Inflammatory macrophage treated with lipopolysaccharide for 4 hours (primary cell): ENCODE data around the gene CKAP2.
"Not testable (repeated sequence)": the region's sequence is repeated elsewhere in the genome, so short reads cannot be mapped to it uniquely, and the experiment has no call there.

Experiments
- DNase-seq: peaks from one replicate; pipeline ENCODE4 v3.0.0-alpha.2; 2020

Gene CKAP2, protein sequence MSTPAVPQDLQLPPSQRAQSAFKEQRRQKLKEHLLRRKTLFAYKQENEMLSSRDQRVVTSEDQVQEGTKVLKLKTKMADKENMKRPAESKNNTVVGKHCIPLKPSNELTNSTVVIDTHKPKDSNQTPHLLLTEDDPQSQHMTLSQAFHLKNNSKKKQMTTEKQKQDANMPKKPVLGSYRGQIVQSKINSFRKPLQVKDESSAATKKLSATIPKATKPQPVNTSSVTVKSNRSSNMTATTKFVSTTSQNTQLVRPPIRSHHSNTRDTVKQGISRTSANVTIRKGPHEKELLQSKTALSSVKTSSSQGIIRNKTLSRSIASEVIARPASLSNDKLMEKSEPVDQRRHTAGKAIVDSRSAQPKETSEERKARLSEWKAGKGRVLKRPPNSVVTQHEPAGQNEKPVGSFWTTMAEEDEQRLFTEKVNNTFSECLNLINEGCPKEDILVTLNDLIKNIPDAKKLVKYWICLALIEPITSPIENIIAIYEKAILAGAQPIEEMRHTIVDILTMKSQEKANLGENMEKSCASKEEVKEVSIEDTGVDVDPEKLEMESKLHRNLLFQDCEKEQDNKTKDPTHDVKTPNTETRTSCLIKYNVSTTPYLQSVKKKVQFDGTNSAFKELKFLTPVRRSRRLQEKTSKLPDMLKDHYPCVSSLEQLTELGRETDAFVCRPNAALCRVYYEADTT

DNA sequence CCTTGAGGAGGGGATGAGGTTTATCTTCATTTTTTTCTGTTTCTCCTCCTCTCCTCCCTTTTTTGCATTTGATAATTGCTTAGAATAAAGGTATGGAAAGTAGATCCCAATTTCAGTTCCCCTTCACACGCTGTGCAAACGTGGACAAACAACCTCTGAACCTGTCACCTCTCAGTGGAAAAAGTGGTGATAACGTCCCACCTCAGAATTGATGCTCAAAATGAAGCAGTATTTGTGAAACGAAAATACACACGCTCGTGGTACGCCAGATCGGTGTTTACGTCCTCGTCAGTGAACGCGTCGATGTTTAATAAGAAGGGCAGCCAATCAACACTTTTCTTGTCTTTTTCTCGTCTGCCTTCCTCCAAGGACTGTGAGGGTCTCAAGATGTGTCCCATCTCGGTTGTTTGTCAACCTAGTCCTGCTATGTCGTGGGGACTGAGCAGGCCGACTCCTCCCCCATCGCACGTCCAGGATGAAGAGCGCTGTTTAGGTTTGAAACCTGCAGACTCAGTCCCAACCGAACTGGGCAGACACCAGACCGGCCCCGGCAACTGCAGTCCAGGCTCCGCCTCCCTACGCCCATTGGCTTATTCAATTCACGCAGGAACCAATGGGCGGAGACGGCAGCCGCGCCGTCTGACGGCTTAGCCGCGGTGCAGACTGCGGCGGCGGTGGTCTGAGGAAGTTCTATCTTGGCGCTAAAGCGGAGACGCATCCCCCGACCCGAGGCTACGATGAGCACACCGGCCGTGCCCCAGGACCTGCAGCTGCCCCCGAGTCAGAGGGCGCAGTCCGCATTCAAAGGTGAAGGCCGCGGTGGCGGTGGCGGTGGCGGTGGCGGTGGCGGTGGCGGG is at the start of gene CKAP2:
TSS of gene CKAP2 (plus strand) at position 659 of the 857 bp plus-strand sequence. CDS start at position 738, 79 bp downstream.
- DNase-seq: peak; percentile 96

DNA sequence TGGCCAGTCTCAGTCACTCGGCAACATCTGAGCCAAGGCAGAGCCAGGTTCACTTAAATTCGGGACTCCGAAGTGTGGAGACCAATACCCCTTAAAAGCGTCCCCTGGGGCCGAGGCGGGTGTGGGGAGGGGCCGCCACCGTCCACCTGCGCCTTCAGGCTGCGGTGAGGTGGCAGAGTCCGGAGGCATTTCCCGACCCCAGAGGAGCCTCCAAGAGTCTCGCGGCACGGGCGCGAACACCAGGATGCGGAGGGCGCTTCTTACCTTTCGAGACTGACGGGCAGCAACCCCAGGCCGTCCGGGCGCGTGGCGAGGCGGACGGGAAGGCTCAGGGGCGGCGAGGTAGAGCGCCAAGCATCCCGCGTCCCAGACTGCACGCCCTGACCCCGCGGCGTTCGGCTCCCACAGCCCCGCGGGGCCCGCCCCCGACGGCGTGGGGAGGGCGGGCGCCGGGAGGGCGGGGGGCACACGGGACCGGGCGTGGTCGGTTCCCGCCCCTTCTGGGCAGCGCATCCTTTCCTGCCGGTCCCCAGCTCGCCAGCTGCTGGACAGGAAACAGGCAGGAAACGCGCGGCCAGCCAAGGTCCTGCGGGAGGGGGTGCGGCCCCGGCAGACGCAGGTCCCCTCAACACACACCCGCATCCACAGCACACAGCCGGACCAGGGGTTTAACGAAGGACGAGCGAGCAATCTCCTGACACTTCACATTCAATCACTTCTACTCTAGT is 49.3 kb upstream of the CKAP2 start, which contains the start of gene THSD1:
TSS of gene THSD1 (minus strand) at position 406 of the 728 bp plus-strand sequence. CDS start 3,572 bp downstream, outside the sequence.
- DNase-seq: no peak

DNA sequence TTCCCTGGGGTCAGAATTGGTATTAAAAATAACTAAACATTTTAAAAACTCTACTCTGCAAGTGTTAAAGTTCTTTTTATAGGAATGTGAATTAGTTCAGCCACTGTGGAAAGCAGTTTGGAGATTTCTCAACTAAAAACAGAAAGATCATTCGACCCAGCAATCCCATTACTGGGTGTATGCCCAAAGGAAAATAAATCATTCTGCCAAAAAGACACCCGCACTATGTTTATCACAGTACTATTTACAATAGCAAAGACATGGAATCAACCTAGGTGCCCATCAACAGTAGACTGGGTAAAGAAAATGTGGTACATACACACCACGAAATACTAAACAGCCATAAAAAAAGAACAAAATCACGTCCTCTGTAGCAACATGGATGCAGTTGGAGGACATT is 48.6 kb upstream of the CKAP2 start:
- DNase-seq: no peak

DNA sequence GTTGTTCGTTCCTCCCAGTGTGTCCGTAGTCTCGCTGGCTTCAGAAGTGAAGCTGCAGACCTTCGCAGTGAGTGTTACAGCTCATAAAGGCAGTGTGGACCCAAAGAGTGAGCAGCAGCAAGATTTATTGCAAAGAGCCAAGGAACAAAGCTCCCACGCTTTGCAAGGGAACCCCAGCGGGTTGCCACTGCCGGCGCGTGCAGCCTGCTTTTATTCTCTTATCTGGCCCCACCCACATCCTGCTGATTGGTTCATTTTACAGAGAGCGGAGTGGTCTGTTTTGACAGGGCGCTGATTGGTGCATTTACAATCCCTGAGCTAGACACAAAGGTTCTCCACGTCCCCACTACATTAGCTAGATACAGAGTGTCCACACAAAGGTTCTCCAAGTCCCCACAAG is 47.8 kb upstream of the CKAP2 start:
- DNase-seq: not testable (repeated sequence)

DNA sequence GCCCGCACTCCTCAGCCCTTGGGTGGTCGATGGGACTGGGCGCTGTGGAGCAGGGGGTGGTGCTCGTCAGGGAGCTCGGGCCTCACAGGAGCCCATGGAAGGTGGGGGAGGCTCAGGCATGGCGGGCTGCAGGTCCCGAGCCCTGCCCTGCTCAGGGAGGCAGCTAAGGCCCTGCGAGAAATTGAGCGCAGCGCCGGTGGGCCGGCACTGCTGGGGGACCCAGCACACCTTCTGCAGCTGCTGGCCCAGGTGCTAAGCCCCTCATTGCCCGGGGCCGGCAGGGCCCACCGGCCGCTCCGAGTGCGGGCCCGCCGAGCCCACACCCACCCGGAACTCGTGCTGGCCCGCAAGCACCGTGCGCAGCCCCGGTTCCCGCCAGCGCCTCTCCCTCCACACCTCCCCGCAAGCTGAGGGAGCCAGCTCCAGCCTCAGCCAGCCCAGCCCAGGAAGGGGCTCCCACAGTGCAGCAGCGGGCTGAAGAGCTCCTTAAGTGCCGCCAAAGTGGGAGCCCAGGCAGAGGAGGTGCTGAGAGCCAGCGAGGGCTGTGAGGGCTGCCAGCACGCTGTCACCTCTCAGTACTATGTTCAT is 47.1 kb upstream of the CKAP2 start:
- not testable (repeated sequence) for DNase-seq

DNA sequence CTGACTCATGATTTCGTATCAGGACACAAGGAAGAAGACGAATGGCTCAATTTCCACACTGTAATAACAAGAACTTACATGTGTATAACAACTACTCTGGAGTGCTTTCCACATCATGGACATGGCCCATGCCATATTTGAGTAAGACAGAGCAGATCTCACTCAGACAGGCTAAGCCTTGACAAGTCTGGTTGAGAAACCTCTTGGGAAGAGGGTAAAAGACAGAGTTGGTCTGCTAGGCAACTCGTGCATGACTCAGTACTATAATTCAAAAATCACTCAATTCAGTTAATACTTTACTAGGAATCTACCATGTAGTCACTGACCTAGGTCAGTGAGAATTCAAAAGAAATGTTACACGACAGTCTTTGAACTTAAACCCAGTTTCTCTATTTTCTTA is 43.6 kb upstream of the CKAP2 start:
- no peak for DNase-seq

DNA sequence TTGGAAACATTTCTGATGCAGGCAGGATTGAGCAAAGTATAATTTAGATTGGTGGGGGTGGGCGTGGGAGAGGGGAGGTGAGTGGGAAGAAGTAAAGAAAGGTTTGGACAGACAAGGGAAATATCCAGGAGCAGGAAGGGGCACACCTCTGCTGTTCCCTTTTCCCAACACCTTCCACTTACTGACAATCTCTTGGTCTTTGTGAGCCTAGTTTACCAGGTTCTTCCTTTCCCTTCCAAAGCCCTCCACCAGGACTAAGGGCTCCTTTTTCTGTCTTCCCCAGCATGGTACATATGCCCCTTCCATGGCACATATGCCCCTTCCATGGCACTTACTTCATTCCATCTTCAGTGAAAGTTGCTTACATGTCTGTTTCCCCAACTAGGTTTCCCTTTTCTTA is 43.1 kb upstream of the CKAP2 start:
- no peak for DNase-seq

DNA sequence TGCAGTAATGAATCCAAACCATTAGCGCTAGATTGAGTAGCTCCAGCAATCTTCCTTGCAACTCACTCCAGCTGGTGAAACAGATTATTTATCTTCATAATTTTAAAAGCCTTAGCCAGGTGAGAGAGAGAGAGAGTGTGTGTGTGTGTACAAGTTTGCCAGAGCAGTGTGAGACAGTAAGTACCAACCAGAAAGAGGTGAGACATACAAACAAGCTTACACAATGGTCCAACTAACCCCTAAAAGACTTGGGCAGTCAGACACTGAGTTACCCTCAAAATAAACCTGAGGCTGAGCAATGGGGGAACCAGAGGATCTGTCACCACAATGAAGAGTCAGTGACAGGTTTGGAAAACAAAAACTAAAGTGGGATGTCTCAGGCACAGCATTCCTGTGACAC is 41.2 kb upstream of the CKAP2 start:
- DNase-seq: no peak

DNA sequence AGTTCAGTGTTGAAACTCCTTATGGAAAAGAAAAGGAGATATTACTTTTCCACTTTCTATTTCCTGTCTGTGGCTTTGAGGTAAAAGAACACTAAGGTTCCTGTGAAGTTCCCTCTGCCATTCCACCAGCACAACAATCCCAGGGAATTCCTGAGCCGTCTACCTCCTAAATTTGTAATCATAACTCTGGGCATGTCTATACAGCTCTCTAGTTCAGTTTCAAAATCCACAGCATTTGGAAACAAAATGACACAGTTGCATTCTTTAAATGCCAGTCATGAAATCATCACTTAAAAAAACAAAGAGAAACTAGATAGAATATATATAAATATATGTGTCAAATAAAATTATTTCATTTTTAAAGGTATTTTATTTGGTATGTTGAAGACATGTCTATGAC is 40.3 kb upstream of the CKAP2 start:
- DNase-seq: no peak

DNA sequence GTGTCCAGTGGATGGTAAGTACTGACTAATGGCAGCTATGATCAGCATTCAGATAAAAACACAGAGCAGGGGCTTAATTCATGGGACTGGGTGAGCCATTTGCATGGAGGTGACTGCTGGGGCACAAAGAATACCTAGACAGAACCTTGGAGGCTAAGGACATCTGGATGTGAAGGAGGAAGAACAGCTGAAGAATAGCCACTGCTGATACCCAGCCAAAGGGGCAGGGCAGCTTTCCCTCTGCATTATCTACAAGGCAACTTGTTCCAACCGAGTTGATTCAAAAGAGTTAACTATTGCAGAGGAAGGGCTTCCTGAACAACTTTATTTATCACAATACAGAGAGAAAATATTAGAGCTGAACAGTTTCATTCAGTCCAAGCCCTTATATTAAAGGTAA is 36.2 kb upstream of the CKAP2 start:
- DNase-seq: no peak

DNA sequence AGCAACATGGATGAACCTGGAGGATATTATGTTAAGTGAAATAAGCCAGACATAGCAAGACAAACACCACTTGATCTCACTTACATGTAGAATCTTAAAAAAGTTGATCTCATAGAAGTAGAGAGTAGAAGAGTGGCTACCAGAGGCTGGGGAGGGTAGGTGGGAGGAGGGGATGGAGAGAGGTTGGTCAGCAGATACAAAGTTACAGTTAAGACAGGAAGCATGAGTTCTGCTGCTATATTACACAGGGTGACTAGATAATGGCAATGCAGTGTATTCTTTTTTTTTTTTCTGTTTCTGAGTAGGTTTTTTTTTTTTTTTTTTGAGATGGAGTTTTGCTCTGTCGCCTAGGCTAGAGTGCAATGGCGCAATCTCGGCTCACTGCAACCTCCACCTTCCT is 34.1 kb upstream of the CKAP2 start:
- DNase-seq: no peak

DNA sequence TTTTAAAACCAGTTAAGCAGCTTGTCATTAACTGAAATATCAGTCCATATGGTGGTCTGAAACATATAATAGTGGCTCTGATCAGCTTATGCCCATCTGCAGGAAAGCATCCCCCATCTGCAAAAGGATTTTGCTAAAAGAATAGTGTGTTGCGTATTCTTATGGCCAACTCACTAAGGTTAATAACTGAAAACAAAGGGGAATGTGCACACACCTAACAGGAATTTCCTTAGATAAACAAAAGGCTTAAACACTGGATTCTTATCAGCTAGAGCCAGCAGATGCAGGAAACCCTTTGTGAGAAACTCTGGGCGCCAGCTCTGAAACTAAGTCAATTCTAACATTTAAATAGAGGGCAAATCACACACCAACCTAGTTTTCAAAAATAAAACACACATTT is 27.0 kb upstream of the CKAP2 start:
- no peak for DNase-seq

DNA sequence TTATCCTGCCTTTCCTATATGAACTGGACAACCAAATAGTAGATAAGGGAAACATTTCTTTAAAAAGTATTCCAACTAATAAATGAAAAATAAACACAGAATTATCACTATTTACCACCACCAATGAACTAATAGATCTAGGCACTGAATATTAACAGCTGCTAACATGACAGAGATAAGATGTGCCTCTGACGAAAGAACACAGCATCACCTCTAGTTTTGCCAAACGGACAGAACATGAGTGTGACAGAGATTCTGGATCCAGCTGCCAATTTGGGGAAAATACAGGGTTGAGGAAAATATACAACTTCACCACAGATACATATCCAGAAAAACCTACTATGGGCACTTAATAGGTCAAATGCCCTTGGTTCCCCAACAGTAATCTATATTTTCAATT is 22.8 kb upstream of the CKAP2 start:
- DNase-seq: no peak

DNA sequence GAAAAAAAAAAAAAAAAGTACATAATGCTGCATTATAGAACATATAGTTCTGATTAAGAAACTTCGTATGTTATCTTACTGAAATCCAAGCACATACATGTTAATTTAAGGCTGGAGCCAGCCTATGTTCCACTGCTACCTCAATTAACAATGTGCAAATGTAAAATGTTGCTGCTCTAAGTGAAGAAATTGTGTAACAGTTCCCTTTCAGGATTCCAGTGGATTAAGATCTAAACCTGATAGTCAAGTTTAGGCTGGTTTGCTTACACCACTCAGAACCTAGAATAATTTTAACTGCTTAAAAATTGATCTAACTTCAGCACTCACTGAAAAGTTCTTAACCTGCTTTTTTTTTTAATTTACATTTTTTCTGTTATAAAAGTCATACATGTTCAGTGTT is 9.0 kb upstream of the CKAP2 start:
- no peak for DNase-seq

DNA sequence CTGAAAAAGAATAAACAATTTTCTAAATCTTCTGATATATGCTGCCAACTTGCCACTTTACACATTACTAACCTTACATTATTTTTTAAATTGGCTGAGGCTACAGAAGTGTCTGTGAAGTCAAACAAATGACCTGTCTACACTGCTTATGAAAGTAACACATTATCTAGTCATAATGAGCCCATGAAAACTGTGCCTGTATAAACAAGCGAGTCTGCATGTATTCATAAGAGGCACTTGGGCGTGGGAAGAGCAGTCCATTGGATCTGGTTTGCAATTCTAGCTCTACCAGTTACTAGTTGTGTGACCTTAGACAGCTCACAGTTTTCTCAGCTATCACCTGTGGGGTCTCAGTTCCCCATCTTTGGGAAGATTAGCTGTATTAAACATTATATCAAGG is 7.9 kb upstream of the CKAP2 start:
- no peak for DNase-seq

DNA sequence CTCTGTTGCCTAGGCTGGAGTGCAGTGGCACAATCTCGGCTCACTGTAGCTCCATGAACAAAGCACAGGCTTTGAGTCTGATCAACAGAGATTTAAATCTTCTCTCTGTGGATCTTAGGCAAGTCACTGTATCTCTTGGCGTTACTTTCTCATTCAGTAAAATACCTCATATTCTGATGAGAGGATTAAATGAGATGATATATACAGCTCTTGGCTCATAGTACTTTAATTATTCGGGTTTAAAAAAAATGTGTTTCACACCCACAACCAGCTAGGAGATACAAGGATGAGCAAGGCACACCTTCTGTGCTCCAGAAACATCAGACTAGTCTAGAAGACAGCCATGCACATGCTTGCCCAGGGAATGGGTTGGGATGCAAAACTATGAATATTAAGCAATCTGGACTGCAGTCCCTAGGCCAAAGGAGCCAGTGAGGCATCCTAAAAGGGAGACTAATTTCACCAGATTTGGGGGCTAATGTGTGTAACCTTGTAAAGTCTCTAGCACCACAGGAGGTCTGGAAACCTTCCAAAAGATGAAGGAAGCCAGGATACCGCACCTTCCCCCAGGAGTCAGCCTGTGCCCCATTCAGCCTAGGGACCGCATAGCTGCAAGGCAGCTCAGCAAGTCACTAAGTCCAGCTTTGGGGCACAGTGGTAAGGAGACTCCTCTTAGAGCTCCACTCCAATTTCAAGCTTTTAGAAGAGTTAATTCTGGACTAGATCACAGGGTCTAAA is 7.3 kb upstream of the CKAP2 start:
- no peak for DNase-seq

DNA sequence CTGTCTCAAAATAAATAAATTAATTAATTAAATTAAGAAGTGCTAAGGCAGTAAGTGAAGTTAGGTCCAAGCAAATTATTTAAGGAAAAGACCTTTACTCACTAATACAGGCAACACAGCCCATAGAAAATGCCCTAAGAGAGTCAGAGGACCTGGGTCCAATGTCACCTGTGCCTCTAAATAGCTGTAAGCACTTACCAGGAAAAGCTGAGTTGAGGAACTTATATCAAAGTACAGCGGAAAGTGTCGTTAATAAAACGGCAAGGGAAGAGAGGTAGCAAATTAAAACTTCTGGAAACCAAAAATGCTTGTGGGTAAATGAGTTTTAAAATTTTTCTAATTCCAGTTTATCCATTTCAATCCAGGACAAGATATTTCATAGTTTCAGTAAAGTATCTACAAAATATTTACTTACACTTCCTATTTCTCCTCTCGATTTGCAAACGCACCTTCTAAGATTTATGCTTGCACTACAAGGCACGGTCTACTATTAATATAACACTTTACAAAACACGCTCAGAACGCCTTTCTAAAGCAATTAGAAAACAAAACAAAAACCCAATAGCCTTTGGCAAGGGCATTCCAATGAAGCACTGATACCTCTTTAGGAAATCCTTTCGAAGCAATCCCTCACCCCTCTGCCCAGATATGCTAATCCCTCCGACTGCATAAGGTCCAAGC is 5.8 kb upstream of the CKAP2 start:
- DNase-seq: no peak

DNA sequence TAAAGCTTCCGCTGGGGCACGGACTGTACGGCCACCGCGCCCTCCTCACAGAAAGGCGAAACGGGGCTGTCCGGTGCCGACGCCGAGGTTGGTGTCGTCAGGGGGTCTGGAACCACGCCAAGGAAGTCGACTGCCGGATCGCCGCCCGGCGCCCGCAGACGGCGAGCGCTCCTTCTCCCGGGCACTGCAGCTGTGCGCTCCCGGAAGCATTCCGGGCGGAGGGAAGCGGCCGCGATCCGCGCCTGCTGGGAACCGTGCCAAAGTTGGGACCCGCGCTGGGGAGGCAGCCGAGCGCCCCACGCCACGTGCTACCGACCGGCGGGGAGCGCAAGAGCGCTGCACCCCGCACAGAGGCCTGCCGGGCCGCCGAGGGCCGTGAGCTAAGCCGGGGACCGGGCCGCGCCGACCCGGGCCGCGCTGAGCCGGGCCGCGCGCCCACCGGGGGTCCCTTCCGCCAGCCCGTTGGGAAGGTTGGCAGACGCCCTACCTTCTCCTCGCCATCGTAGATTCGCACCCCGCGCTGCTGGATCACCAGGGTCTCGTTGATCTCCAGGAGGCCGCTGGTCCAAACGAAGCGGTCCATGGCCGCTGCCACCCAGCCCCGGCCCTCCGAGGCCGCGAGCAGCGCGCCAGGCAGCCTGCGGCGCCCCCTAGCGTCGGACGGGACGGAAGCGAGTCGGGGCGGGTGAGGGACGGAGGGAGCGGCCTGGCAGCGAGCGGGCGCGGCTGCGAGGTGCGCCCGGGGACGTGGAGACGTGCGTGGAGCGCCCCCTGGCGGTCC is 5.1 kb upstream of the CKAP2 start, which contains the start of gene VPS36:
TSS of gene VPS36 (minus strand) at position 623 of the 781 bp plus-strand sequence. CDS start at position 583, 40 bp downstream.
- peak; percentile 96 for DNase-seq

DNA sequence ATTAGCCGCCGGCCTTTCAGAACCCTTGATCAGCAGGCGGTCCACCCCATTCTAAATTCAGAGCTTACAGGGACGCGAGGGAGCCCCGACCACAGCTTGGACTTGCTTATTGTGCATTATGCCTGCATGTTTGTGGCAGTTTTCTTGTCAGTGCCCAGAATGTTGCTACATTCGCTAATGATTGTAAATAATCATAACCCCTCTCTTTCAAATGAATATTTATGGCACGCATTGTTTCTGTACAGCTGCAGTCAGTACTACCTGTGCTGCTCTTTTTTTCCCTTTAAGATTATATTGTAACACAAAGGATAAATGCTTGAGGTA is 4.5 kb upstream of the CKAP2 start:
- DNase-seq: no peak
